NB4 (cell line): ENCODE results near the gene KLF3.

Source experiments
- DNase-seq: peaks from one replicate; pipeline ENCODE4 v3.0.0; 2010; ENCODE audit warnings: low read depth
- H3K4me3 ChIP-seq: one replicate; pipeline ENCODE4 v1.5.1; 2011; ENCODE audit warnings: mild to moderate bottlenecking, low read depth, low read length, moderate library complexity
- CTCF ChIP-seq: IDR thresholded peaks from one replicate; pipeline ENCODE4 v1.5.1; 2012; ENCODE audit warnings: low read depth, low read length
- MAX ChIP-seq: IDR thresholded peaks from 2 replicates; pipeline ENCODE4 v1.6.1; 2011; ENCODE audit warnings: low read depth, low read length
- MYC ChIP-seq: IDR thresholded peaks from 2 replicates; pipeline ENCODE4 v1.6.1; 2011; ENCODE audit warnings: low read depth, low read length
- POLR2A ChIP-seq: IDR thresholded peaks from 2 replicates; pipeline ENCODE4 v1.6.1; 2011; ENCODE audit warnings: mild to moderate bottlenecking; ENCODE audit not compliant: insufficient read length; ENCODE audit errors: extremely low read depth

Gene KLF3

GRCh38 chr4:38673130-38673978, 9.4 kb downstream of the KLF3 start:
- H3K4me3 ChIP-seq: no peak overlapping the region
- no peak for TF ChIP-seq MYC
- no peak for TF ChIP-seq MAX
- no peak for TF ChIP-seq POLR2A
- no peak for TF ChIP-seq CTCF
- DNase-seq: no peak

- H3K4me3 ChIP-seq: no peak overlapping the region
- no peak for TF ChIP-seq MAX
- DNase-seq: peak; percentile 54
Observed at GRCh38 chr4:38674258-38675144, 10.5 kb downstream of the KLF3 start.

GRCh38 chr4:38675146-38676121, 11.4 kb downstream of the KLF3 start:
- peak; percentile 90 for DNase-seq
- no peak overlapping the region for H3K4me3 ChIP-seq
- TF ChIP-seq MYC: no peak
- peak; percentile 41; the same call in 1 of the 2 replicates for TF ChIP-seq MAX
- TF ChIP-seq POLR2A: no peak
- TF ChIP-seq CTCF: peak; percentile 96

GRCh38 chr4:38676986-38677385, 13.0 kb downstream of the KLF3 start:
- H3K4me3 ChIP-seq: no peak overlapping the region
- TF ChIP-seq MAX (no peak), POLR2A (no peak), CTCF (no peak), MYC (no peak)
- no peak for DNase-seq

- TF ChIP-seq POLR2A (no peak), CTCF (no peak), MYC (no peak), MAX (no peak)
- no peak overlapping the region for H3K4me3 ChIP-seq
- DNase-seq: no peak
Observed at GRCh38 chr4:38677441-38677840, 13.4 kb downstream of the KLF3 start.
